Breast epithelium (tissue), 4 donors: ENCODE measurements around the gene OCA2. TPM values are rescaled to one million over a fixed set of nuclear protein-coding genes. Genes with fewer than 3 reads are reported as not detected.

Experiments
- DNase-seq, 2 donors: peaks; one replicate each; pipeline ENCODE4 v3.0.0-alpha.2; 2019; ENCODE audit warnings: low spot score in 2 of 2
- H3K27ac ChIP-seq, 2 donors: fragments of 200-600 bp; sonication (generic) in 1 of 2; one replicate each; pipeline ENCODE4 v1.5.1; 2016 to 2019; ENCODE audit warnings: mild to moderate bottlenecking in 1 of 2
- H3K27me3 ChIP-seq, 2 donors: fragments of 200-600 bp; sonication (generic) in 1 of 2; one replicate each; pipeline versions ENCODE4 v1.5.1 to v1.6.0; 2017 to 2019; ENCODE audit warnings: control low read depth in 1 of 2, mild to moderate bottlenecking in 1 of 2
- H3K36me3 ChIP-seq: fragments of 200-600 bp; one replicate; pipeline ENCODE4 v1.5.1; 2019
- H3K4me1 ChIP-seq, 2 donors: fragments of 200-600 bp; sonication (generic); one replicate each; pipeline ENCODE4 v1.5.1; 2016 to 2019; ENCODE audit warnings: control low read depth in 1 of 2
- H3K4me3 ChIP-seq, 3 donors: fragments of 200-600 bp; sonication (generic); 1 replicate in 2 of 3; 2 replicates in 1 of 3; pipeline ENCODE4 v1.5.1; 2016 to 2019; ENCODE audit warnings: mild to moderate bottlenecking in 3 of 3, moderate library complexity in 2 of 3
- H3K9me3 ChIP-seq, 2 donors: fragments of 200-600 bp; sonication (generic) in 1 of 2; one replicate each; pipeline ENCODE4 v1.5.1; 2016 to 2019; ENCODE audit warnings: control low read depth in 1 of 2
- POLR2A ChIP-seq: fragments of 450-650 bp; IDR thresholded peaks from one replicate; pipeline ENCODE4 v1.6.1; 2016; ENCODE audit warnings: antibody characterized with exemption, mild to moderate bottlenecking, moderate library complexity
- POLR2AphosphoS5 ChIP-seq, 3 donors: sonication (generic); formaldehyde crosslinking; IDR thresholded peaks; one replicate each; pipeline ENCODE4 v1.6.1; 2017; ENCODE audit warnings: antibody characterized with exemption in 3 of 3
- intact Hi-C: fragments of 100-400 bp; cut with DNase I; formaldehyde crosslinking; loops from one replicate; pipeline ENCODE4 v1.15.1; 2023; ENCODE audit warnings: low total_unique reads
- total RNA-seq, 3 donors: library from RNA; depleted of rRNA; stranded (reverse); fragments of >200 nt; gene quantifications; one replicate each; pipeline ENCODE4 v1.1.0, GENCODE V29; 2016
- TF ChIP-seq, protein P1 (sequence below), 3 donors: fragments of 450-650 bp; IDR thresholded peaks; one replicate each; pipeline ENCODE4 v1.5.1; 2016 to 2017; ENCODE audit warnings: antibody characterized with exemption in 3 of 3, mild to moderate bottlenecking in 3 of 3, moderate library complexity in 3 of 3

OCA2 gene
- total RNA-seq, 3 donors from 2014 or later, result 0.59 to 0.80 (median 0.66) TPM

DNA sequence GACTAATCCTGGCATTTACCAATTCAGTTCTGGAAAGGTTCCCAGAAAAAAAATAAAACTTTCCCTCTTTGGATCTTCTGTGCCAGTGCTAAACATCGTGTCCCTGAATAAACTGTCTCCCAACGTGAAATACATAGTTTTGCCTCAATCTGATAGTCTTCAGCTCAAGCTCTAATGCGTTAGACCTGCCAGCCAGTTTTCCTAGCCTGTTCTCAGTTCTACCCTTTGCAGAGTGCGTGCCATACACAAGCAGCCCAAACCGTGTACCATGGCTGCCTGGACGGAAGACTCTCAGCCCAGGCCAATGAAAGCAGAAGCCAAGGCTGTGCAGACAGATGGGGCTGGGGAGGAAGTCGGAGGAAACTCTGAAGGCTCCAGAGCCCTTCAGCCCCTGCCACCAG lies 11.4 kb upstream of the OCA2 start:
- H3K9me3 ChIP-seq, result no peaks in the 10 kb centered on the region
- H3K27me3 ChIP-seq, result peaks cover 0 to 15% of the 10 kb centered on the region in 2 donors
- intact Hi-C loops, result no loop called here
- peaks cover 5 to 11% of the 10 kb centered on the region in 2 donors for H3K4me1 ChIP-seq
- no peak for DNase-seq
- no peak overlapping the region for H3K4me3 ChIP-seq
- H3K27ac ChIP-seq, result no peak overlapping the region
- peaks cover 8% of the 10 kb centered on the region for H3K36me3 ChIP-seq
- TF ChIP-seq, protein P1, sequence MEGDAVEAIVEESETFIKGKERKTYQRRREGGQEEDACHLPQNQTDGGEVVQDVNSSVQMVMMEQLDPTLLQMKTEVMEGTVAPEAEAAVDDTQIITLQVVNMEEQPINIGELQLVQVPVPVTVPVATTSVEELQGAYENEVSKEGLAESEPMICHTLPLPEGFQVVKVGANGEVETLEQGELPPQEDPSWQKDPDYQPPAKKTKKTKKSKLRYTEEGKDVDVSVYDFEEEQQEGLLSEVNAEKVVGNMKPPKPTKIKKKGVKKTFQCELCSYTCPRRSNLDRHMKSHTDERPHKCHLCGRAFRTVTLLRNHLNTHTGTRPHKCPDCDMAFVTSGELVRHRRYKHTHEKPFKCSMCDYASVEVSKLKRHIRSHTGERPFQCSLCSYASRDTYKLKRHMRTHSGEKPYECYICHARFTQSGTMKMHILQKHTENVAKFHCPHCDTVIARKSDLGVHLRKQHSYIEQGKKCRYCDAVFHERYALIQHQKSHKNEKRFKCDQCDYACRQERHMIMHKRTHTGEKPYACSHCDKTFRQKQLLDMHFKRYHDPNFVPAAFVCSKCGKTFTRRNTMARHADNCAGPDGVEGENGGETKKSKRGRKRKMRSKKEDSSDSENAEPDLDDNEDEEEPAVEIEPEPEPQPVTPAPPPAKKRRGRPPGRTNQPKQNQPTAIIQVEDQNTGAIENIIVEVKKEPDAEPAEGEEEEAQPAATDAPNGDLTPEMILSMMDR (IDR thresholded peaks at IDR 0.05), result no peak
- TF ChIP-seq POLR2AphosphoS5 (IDR thresholded peaks at IDR 0.05) (no peak), POLR2A (no peak)

DNA sequence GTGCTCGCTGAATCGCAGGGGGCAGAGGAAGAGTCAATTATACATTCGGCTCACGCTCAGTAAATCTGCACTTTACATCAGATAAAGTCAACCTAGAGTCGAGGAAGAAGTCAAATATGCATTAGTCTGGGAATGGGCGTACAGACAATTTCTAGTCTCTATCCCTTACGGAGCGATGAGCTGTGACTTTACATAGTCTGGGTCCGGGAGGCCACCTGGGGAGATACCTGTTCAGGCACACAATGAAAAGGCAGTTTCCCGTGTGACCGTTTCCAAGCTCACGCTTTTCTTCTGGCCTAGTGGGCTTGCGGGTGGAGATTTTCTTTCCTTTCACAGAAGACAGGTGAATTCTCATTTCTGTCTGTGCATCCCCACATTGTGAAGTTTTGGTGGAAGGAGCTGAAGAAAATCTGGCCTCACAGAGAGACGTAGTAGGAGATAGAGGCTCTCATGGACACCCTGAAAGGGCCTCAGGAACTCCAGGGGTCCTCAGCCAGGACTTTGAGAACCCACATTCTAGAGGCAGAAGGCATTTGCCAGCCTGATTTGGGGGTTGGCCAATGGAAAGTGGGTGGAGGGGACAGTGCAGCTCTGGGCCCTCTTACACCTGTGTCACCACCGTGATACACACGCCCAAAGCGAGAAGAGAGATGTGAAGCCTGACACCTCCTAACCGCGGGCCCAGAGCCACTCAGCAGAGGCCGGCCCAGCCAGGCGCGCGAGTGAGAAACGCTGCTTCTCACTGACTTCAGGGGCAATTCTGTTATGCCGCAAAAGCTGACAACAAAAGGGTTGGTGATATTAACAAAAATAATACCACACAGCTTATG lies 10.7 kb upstream of the OCA2 start:
- TF ChIP-seq POLR2A, result no peak
- TF ChIP-seq, protein P1 (IDR thresholded peaks at IDR 0.05), result no peak
- no peak for TF ChIP-seq POLR2AphosphoS5 (IDR thresholded peaks at IDR 0.05)
- Histone ChIP-seq H3K27me3 (peaks cover 0 to 17% of the 10 kb centered on the region in 2 donors), H3K4me3 (no peak overlapping the region), H3K9me3 (no peaks in the 10 kb centered on the region), H3K36me3 (peaks cover 8% of the 10 kb centered on the region), H3K4me1 (peaks cover 5 to 11% of the 10 kb centered on the region in 2 donors), H3K27ac (no peak overlapping the region)
- intact Hi-C loops, result no loop called here
- no peak for DNase-seq

DNA sequence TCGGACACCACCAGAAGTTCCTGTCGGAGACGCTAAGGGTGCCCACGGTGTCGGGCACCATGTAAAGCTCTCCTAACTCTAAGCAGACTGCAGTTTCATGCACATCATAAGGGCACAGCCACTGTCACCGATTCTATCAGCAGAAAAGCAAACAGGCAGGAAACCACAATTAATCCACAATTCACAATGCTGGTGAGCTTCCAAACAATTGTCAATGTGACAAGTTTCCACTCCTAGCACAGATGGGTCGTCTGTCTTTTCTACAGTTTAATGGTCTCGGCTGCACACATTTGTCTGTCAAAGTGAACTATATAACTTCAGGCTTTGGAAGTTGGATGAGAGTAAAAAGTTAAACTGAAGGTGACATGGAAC lies 8.8 kb upstream of the OCA2 start:
- Histone ChIP-seq H3K36me3 (peaks cover 8% of the 10 kb centered on the region), H3K27me3 (peaks cover 0 to 17% of the 10 kb centered on the region in 2 donors), H3K4me1 (peaks cover 5 to 11% of the 10 kb centered on the region in 2 donors), H3K27ac (no peak overlapping the region), H3K4me3 (peak overlapping the region; percentile 53 to 67 (median 57)), H3K9me3 (no peaks in the 10 kb centered on the region)
- TF ChIP-seq, protein P1 (IDR thresholded peaks at IDR 0.05), result no peak
- TF ChIP-seq POLR2A (no peak), POLR2AphosphoS5 (IDR thresholded peaks at IDR 0.05) (no peak)
- intact Hi-C loops, result no loop called here
- DNase-seq, result no peak

DNA sequence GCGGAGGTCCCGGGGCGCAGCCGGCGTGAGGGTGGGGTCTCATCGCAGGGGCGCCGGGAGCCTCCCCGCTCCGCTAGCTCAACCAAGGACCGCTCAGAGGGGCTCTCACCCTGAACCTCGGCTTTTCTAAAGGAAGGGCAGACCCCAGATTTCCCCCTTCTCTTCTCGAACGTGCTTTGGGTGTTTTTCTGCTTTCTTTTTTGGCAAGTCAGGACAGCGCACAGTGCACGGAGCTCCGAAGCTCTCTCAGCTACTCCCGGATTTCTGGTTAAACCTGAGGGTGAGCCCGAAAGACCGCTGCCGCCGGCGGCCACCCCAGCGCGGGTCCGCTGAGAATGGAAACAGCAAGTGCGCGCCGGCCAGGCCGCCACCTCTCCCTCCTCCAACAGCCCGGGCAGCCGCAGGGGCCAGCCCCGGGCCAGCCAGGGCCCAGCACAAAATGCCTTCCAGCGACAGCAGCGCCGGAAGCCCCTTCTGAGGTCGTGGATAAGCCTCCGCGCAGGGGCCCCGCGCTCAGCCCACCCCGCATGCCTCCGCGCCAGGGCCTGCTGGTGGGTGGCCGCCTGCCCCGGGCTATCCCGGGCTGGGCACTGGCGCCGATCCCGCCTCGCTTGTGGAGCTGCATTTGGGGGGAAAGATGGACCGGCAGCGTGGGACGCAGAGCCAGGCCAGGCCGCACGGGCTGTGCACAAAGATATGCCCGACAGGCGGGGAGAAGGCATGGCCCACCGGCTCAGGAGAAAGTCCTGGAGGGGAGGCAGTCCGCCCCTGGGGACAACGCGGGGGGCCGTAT lies 8.2 kb upstream of the OCA2 start:
- Histone ChIP-seq H3K27ac (no peak overlapping the region), H3K27me3 (peaks cover 0 to 17% of the 10 kb centered on the region in 2 donors), H3K9me3 (no peaks in the 10 kb centered on the region), H3K4me3 (peak overlapping the region; percentile 53 to 67 (median 57)), H3K4me1 (peaks cover 5 to 11% of the 10 kb centered on the region in 2 donors), H3K36me3 (peaks cover 8% of the 10 kb centered on the region)
- intact Hi-C loops, result no loop called here
- no peak for DNase-seq
- TF ChIP-seq POLR2A, result no peak
- TF ChIP-seq, protein P1 (IDR thresholded peaks at IDR 0.05), result no peak
